ENCODE data around the gene BMPR2.
"Not testable (repeated sequence)": the region's sequence is repeated elsewhere in the genome, so short reads cannot be mapped to it uniquely, and the experiment has no call there.

Gene BMPR2

GRCh38 chr2:202564226-202564625, 188.1 kb downstream of the BMPR2 start:
- peaks cover 3% of the 10 kb centered on the region for H3K36me3 Mint-ChIP-seq (ENCODE audit: insufficient read depth)
- H3K27me3 Mint-ChIP-seq, result no peaks in the 10 kb centered on the region
- no peak overlapping the region for H3K4me3 Mint-ChIP-seq
- no peak for ATAC-seq (replicated peaks; ENCODE audit: extremely low read depth, poor library complexity, severe bottlenecking)
- H3K9me3 Mint-ChIP-seq, result no peaks in the 10 kb centered on the region
- no peak overlapping the region for H3K27ac Mint-ChIP-seq (ENCODE audit: low read depth)
- DNase-seq (ENCODE audit: low spot score in 2 of 2), result no peak
- no peaks in the 10 kb centered on the region for H3K4me1 Mint-ChIP-seq

- DNase-seq (ENCODE audit: low spot score in 2 of 2) (no peak), ATAC-seq (replicated peaks; ENCODE audit: extremely low read depth, poor library complexity, severe bottlenecking) (no peak)
- Mint-ChIP-seq H3K36me3 (ENCODE audit: insufficient read depth) (no peaks in the 10 kb centered on the region), H3K27ac (ENCODE audit: low read depth) (no peak overlapping the region), H3K27me3 (no peaks in the 10 kb centered on the region), H3K4me1 (no peaks in the 10 kb centered on the region), H3K4me3 (no peak overlapping the region), H3K9me3 (no peaks in the 10 kb centered on the region)
These were observed 190.2 kb downstream of the BMPR2 start for GRCh38 chr2:202566286-202566685.

GRCh38 chr2:202574541-202574940, 198.4 kb downstream of the BMPR2 start:
- Mint-ChIP-seq H3K4me1 (no peaks in the 10 kb centered on the region), H3K9me3 (no peaks in the 10 kb centered on the region), H3K27ac (ENCODE audit: low read depth) (no peak overlapping the region), H3K4me3 (no peak overlapping the region), H3K27me3 (no peaks in the 10 kb centered on the region), H3K36me3 (ENCODE audit: insufficient read depth) (peaks cover 3% of the 10 kb centered on the region)
- no peak for ATAC-seq (replicated peaks; ENCODE audit: extremely low read depth, poor library complexity, severe bottlenecking)
- no peak for DNase-seq (ENCODE audit: low spot score in 2 of 2)

- H3K27me3 Mint-ChIP-seq; DNase-seq (ENCODE audit: low spot score in 2 of 2); H3K9me3 Mint-ChIP-seq; H3K27ac Mint-ChIP-seq (ENCODE audit: low read depth); ATAC-seq (replicated peaks; ENCODE audit: extremely low read depth, poor library complexity, severe bottlenecking); H3K36me3 Mint-ChIP-seq (ENCODE audit: insufficient read depth); H3K4me3 Mint-ChIP-seq; H3K4me1 Mint-ChIP-seq: not testable (repeated sequence)
These were observed 199.1 kb downstream of the BMPR2 start for GRCh38 chr2:202575194-202575593.

- no peak overlapping the region for H3K27ac Mint-ChIP-seq (ENCODE audit: low read depth)
- H3K9me3 Mint-ChIP-seq, result no peaks in the 10 kb centered on the region
- no peak for ATAC-seq (replicated peaks; ENCODE audit: extremely low read depth, poor library complexity, severe bottlenecking)
These were observed 201.4 kb downstream of the BMPR2 start for GRCh38 chr2:202577250-202578183.

GRCh38 chr2:202582846-202583245, 206.7 kb downstream of the BMPR2 start:
- not testable (repeated sequence) for H3K4me3 Mint-ChIP-seq; H3K4me1 Mint-ChIP-seq; ATAC-seq (replicated peaks; ENCODE audit: extremely low read depth, poor library complexity, severe bottlenecking); H3K9me3 Mint-ChIP-seq; H3K36me3 Mint-ChIP-seq (ENCODE audit: insufficient read depth); H3K27me3 Mint-ChIP-seq; H3K27ac Mint-ChIP-seq (ENCODE audit: low read depth); DNase-seq (ENCODE audit: low spot score in 2 of 2)

More at GRCh38 chr2:202577250-202578183, 201.4 kb downstream of the BMPR2 start:
- Mint-ChIP-seq H3K36me3 (ENCODE audit: insufficient read depth) (peaks cover 3% of the 10 kb centered on the region), H3K27me3 (no peaks in the 10 kb centered on the region), H3K4me1 (no peaks in the 10 kb centered on the region), H3K4me3 (no peak overlapping the region)
- no peak for DNase-seq (ENCODE audit: low spot score in 2 of 2)

GRCh38 chr2:202583709-202584219, 207.6 kb downstream of the BMPR2 start:
- Mint-ChIP-seq H3K27me3 (no peaks in the 10 kb centered on the region), H3K4me1 (peaks cover 5% of the 10 kb centered on the region), H3K36me3 (ENCODE audit: insufficient read depth) (peaks cover 2% of the 10 kb centered on the region), H3K4me3 (no peak overlapping the region), H3K9me3 (no peaks in the 10 kb centered on the region), H3K27ac (ENCODE audit: low read depth) (no peak overlapping the region)
- DNase-seq (ENCODE audit: low spot score in 2 of 2) (no peak), ATAC-seq (replicated peaks; ENCODE audit: extremely low read depth, poor library complexity, severe bottlenecking) (no peak)

- no peak overlapping the region for H3K27ac Mint-ChIP-seq (ENCODE audit: low read depth)
- H3K9me3 Mint-ChIP-seq, result no peaks in the 10 kb centered on the region
- DNase-seq (ENCODE audit: low spot score in 2 of 2) (peak; percentile 41 to 53), ATAC-seq (replicated peaks; ENCODE audit: extremely low read depth, poor library complexity, severe bottlenecking) (peak; percentile 81)
- peaks cover 2% of the 10 kb centered on the region for H3K36me3 Mint-ChIP-seq (ENCODE audit: insufficient read depth)
- H3K4me1 Mint-ChIP-seq, result peaks cover 7% of the 10 kb centered on the region
- no peak overlapping the region for H3K4me3 Mint-ChIP-seq
- H3K27me3 Mint-ChIP-seq, result no peaks in the 10 kb centered on the region
These were observed 212.8 kb downstream of the BMPR2 start for GRCh38 chr2:202588647-202589581.

- DNase-seq (ENCODE audit: low spot score in 2 of 2) (no peak), ATAC-seq (replicated peaks; ENCODE audit: extremely low read depth, poor library complexity, severe bottlenecking) (no peak)
- Mint-ChIP-seq H3K4me1 (peaks cover 7% of the 10 kb centered on the region), H3K27ac (ENCODE audit: low read depth) (no peak overlapping the region), H3K36me3 (ENCODE audit: insufficient read depth) (peaks cover 2% of the 10 kb centered on the region), H3K4me3 (no peak overlapping the region), H3K9me3 (no peaks in the 10 kb centered on the region), H3K27me3 (no peaks in the 10 kb centered on the region)
These were observed 213.4 kb downstream of the BMPR2 start for GRCh38 chr2:202589582-202589949.

GRCh38 chr2:202592566-202592965, 216.4 kb downstream of the BMPR2 start:
- Mint-ChIP-seq H3K27me3 (no peaks in the 10 kb centered on the region), H3K4me1 (peaks cover 7% of the 10 kb centered on the region), H3K9me3 (no peaks in the 10 kb centered on the region), H3K4me3 (no peak overlapping the region), H3K27ac (ENCODE audit: low read depth) (no peak overlapping the region), H3K36me3 (ENCODE audit: insufficient read depth) (no peaks in the 10 kb centered on the region)
- DNase-seq (ENCODE audit: low spot score in 2 of 2), result no peak
- ATAC-seq (replicated peaks; ENCODE audit: extremely low read depth, poor library complexity, severe bottlenecking), result no peak

- Mint-ChIP-seq H3K4me3 (no peak overlapping the region), H3K27me3 (no peaks in the 10 kb centered on the region), H3K4me1 (no peaks in the 10 kb centered on the region), H3K9me3 (no peaks in the 10 kb centered on the region), H3K36me3 (ENCODE audit: insufficient read depth) (no peaks in the 10 kb centered on the region), H3K27ac (ENCODE audit: low read depth) (no peak overlapping the region)
- ATAC-seq (replicated peaks; ENCODE audit: extremely low read depth, poor library complexity, severe bottlenecking) (no peak), DNase-seq (ENCODE audit: low spot score in 2 of 2) (no peak)
These were observed 223.0 kb downstream of the BMPR2 start for GRCh38 chr2:202599105-202599504.

GRCh38 chr2:202599911-202600310, 223.8 kb downstream of the BMPR2 start:
- Mint-ChIP-seq H3K27ac (ENCODE audit: low read depth) (no peak overlapping the region), H3K4me3 (no peak overlapping the region), H3K27me3 (no peaks in the 10 kb centered on the region), H3K9me3 (no peaks in the 10 kb centered on the region), H3K4me1 (no peaks in the 10 kb centered on the region), H3K36me3 (ENCODE audit: insufficient read depth) (no peaks in the 10 kb centered on the region)
- no peak for DNase-seq (ENCODE audit: low spot score in 2 of 2)
- no peak for ATAC-seq (replicated peaks; ENCODE audit: extremely low read depth, poor library complexity, severe bottlenecking)

All from central memory CD8-positive, alpha-beta T cell (primary cell).